ENCODE results near the gene AP4M1. TPM values are rescaled to one million over a fixed set of nuclear protein-coding genes. Genes with fewer than 3 reads are reported as not detected.
A peak's percentile ranks its signal among the peaks of the same experiment; 100 is the strongest.

The AP4M1 gene
- total RNA-seq, 1 donor from 2014 or later = 19.5 TPM

DNA sequence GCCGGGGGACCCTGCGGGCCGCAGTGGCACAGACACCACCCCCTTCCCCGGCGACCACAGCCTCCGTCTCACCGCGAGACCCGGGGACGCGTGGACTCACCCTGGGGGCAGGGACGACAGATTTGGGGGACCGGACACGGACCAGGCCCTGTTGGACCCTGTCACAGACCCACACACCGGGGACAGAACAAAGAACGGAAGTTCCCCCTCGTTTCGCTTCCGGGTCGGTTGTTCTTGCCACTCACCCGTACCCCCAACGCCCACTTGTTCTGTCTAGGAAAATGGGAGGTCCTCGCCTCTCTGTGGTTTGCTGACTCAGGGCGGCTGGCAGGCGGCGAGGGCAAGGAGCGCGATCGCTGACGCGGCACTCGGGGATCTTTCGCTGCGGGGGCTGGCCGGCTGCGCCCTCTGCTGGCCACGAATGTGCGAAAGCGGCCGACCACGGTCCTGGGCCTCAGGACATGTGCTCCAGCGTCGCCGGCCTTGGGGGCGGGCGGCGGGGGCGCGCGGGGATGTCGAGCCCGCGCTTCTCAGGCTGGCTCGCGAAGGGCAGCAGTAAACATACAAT lies 19.8 kb upstream of the AP4M1 start, which contains the start of gene ZNF3:
Gene ZNF3, minus strand, starts transcription at position 189 of the 568 bp plus-strand sequence. CDS start 4,366 bp downstream, outside the sequence.
- peak; percentile 98 for ATAC-seq
- peak; percentile 98 for DNase-seq (ENCODE audit: low spot score)
- intact Hi-C loops (cut with DNase I) = no loop called here

GRCh38 chr7:100082978-100083377 lies 18.5 kb upstream of the AP4M1 start:
- intact Hi-C loops (cut with DNase I) = no loop called here
- no peak for DNase-seq (ENCODE audit: low spot score)
- ATAC-seq = no peak

DNA sequence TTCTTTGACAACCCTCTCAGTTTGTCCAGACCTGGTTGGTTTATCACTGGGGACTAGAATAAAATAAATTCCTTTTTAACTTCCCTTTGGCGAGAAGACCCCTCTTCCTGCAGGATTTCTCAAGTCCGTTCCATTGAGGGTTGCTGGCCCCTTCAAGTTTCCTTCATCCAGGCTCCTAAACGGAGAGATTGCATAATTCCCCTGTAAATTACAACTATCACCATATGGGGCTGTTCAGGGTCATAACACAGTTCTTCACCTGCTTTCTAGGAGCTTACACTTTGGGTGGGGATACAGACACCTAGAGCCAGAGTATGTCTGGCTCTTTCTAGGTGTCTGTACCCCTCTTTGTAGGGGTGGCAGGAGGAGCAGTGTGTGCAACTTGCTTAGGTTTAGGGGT lies 15.9 kb upstream of the AP4M1 start:
- ATAC-seq (no peak), DNase-seq (ENCODE audit: low spot score) (no peak)
- intact Hi-C loops (cut with DNase I) = loop anchor here (5.0 kb wide), 1 partner anchor 1522 kb away; no protein-coding TSS in a partner anchor

GRCh38 chr7:100087055-100087750 lies 14.2 kb upstream of the AP4M1 start:
- ATAC-seq (no peak), DNase-seq (ENCODE audit: low spot score) (no peak)
- intact Hi-C loops (cut with DNase I) = loop anchor here (5.0 kb wide), 1 partner anchor 1520 kb away; no protein-coding TSS in a partner anchor

DNA sequence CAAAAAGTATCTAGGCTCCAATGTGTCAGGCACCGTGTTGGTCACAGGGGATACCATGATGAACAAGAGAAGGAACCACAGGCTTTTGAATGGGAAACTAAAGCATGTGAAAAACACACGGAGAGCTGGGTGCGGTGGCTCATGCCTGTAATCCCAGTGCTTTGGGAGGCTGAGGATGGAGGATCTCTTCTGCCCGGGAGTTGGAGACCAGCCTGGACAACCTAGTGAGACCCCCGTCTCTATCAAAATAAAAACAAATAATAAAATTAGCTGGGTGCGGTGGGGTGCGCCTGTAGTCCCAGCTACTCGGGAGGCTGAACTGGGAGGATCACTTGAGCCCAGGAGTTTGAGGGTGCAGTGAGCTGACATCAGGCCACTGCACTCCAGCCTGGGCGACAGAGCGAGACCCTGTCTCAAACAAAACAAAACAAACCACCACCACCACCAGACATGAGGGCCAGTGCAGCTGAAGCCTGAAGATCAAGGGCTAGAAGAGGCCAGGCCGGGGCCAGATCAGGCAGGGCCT lies 13.3 kb upstream of the AP4M1 start:
- ATAC-seq = peak; percentile 3
- intact Hi-C loops (cut with DNase I) = loop anchor here (5.0 kb wide), 1 partner anchor 1519 kb away; no protein-coding TSS in a partner anchor
- no peak for DNase-seq (ENCODE audit: low spot score)

DNA sequence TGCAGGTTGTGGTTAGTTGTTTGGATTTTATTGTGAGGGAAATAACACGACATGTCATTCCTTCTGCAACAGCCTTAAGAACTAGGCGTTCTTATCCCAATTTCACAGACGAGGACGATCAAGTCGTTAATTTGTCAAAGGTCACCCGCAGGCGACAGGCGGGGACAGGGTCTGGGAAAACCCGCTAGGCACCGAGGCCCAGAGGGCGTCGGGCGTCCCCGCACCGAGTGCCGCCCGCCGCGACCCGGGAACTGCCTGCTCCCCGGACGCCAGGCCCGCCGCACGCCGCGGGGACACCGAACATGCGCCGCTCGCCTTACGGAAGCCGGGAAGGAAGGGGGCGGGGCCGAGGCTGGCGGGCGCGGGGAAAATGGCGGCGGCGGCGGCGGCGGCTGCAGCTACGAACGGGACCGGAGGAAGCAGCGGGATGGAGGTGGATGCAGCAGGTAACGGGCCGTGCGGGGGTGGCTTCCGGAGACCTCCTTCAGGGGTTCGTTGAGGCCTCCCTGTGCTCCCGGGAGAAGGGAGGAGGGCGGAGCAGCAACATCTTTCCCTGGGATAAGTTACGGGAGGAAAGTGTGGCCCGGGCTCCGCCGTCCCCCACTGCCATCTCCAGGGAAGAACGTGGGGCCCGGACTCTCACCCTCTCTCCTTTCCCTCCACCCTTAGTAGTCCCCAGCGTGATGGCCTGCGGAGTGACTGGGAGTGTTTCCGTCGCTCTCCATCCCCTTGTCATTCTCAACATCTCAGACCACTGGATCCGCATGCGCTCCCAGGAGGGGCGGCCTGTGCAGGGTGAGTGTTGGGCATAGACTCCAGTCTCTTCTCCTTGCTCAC lies 12.6 kb upstream of the AP4M1 start, which contains the start of gene COPS6:
Gene COPS6, plus strand, starts transcription at position 349 of the 837 bp plus-strand sequence. Its CDS starts 22 bp downstream, at position 371.
- peak; percentile 88 for ATAC-seq

DNA sequence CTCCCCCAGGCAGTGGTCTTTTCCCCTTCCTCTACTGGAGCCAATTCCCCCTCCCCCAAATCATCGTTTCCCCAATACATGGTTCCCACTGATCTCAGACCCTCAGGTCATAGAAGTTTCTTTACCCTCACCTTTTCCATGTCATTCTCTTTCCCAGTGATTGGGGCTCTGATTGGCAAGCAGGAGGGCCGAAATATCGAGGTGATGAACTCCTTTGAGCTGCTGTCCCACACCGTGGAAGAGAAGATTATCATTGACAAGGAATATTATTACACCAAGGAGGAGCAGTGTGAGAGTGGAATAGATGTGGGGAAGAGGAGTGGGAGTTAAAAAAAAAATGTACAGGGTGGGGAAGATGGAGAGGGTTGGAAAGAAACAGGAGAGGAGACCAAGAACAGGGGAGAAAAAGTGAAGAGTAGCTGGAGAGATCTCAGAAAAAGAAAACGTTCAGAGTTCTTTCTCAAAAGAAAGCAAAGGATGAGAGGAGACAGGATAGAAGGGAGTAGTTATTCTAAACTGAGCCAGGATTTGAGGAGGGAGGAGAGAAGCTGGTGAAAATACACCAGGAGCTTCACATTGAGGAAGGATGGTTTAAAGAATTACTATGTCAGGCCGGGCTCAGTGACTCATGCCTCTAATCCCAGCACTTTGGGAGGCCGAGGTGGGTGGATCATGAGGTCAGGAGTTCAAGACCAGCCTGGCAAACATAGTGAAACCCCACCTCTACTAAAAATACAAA lies 11.8 kb upstream of the AP4M1 start:
- ATAC-seq = no peak
- intact Hi-C loops (cut with DNase I) = loop anchor here (5.0 kb wide), 1 partner anchor 1518 kb away; no protein-coding TSS in a partner anchor
- no peak for DNase-seq (ENCODE audit: low spot score)

More for the DNA sequence above, 12.6 kb upstream of the AP4M1 start, which contains the start of gene COPS6:
- intact Hi-C loops (cut with DNase I) = loop anchor here (5.0 kb wide), 1 partner anchor 1518 kb away; no protein-coding TSS in a partner anchor
- peak; percentile 92 for DNase-seq (ENCODE audit: low spot score)

GRCh38 chr7:100090527-100091410 lies 10.7 kb upstream of the AP4M1 start:
- DNase-seq (ENCODE audit: low spot score) (no peak), ATAC-seq (no peak)
- intact Hi-C loops (cut with DNase I) = no loop called here

DNA sequence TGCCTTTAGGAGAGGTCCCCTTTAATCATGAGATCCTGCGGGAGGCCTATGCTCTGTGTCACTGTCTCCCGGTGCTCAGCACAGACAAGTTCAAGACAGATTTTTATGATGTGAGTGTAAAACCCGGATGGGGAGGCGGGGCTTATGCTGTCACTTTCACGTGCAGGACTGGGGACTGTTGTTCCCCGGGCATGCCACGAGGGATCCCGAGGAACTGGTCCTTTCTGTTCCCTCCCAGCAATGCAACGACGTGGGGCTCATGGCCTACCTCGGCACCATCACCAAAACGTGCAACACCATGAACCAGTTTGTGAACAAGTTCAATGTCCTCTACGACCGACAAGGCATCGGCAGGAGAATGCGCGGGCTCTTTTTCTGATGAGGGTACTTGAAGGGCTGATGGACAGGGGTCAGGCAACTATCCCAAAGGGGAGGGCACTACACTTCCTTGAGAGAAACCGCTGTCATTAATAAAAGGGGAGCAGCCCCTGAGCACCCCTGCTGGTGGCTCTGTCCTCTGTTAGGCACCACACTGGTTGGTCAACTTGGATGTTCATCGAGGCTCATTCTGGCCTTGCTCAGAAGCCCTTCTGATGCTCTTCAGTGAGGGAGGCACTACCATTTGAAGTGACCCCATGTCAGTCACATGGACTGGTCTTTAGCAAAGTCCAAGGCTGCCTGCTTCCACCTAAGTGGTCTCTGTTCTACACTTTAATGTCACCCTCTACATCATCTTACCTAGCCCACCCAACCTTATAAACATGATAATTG lies 9.8 kb upstream of the AP4M1 start:
- ATAC-seq = no peak
- intact Hi-C loops (cut with DNase I) = no loop called here
- no peak for DNase-seq (ENCODE audit: low spot score)

GRCh38 chr7:100093054-100093453 lies 8.4 kb upstream of the AP4M1 start:
- DNase-seq (ENCODE audit: low spot score) (no peak), ATAC-seq (no peak)
- intact Hi-C loops (cut with DNase I) = no loop called here

DNA sequence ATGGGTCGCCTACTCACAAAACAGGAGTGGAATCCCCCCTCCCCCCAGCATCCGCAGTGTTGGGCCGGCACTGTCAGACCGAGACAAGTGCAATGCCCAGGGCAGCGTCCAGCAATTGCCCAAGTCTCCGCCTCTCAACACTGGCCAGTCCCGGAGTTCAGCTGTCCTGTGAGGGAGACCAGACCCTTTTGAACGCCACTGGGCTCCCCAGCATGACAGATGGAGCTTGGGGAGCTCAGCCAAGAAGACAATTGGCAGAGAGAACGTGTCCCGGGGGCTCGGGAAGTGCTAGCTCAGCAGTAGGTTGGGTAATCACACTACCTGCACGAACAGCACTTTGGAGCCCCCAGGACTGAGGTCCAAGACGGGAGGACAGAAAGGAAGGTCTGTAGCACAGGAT lies 7.9 kb upstream of the AP4M1 start:
- no peak for DNase-seq (ENCODE audit: low spot score)
- ATAC-seq = no peak

DNA sequence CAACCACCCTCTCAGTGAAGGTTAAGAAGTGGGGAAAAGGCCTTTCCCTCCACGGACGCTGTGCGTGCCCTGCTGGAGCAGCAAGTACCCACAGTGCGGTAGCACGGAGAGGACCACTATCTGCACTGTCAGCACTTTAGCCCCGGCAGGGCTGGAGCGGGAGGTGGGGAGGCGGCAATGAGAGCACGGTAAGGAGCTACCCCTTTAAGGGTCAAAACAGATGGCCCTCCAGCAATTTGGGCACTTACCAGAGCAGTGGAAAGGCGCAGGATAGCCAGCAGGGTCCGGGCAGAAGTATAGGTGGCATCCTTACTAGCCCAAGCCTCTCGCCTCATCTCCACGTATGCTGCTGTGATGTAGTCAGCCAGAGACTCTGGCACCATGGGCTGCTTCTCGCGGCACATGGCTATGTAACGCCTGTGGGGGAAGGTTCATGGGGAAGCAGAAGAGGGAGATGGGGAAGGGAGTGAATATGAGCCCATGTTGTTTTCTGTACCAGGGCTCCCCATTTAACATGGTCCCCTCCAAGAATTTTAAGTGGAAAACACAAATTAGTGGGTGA lies 7.4 kb upstream of the AP4M1 start:
- ATAC-seq = no peak
- intact Hi-C loops (cut with DNase I) = no loop called here

More for the DNA sequence above, 7.9 kb upstream of the AP4M1 start:
- intact Hi-C loops (cut with DNase I) = no loop called here

GRCh38 chr7:100095289-100095688 lies 6.2 kb upstream of the AP4M1 start:
- intact Hi-C loops (cut with DNase I) = no loop called here
- ATAC-seq (no peak), DNase-seq (ENCODE audit: low spot score) (no peak)

More for the DNA sequence above, 7.4 kb upstream of the AP4M1 start:
- no peak for DNase-seq (ENCODE audit: low spot score)

DNA sequence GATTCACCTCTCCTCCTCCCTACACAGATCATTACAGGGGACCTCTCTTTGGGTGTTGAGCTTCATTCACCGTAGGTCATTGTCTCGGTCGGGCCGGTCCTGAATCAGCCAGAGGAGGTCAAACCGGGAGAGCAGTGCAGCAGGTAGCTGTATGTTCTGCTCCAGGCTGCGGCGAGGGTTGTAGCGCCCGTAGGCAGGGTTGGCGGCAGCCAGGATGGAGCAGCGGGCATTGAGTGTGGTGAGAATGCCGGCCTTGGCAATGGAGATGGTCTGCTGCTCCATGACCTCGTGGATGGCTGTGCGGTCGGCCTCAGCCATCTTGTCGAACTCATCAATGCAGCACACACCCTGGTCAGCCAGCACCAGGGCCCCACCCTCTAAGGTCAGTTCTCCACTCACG lies 5.7 kb upstream of the AP4M1 start:
- ATAC-seq = no peak
- intact Hi-C loops (cut with DNase I) = no loop called here
- no peak for DNase-seq (ENCODE audit: low spot score)

DNA sequence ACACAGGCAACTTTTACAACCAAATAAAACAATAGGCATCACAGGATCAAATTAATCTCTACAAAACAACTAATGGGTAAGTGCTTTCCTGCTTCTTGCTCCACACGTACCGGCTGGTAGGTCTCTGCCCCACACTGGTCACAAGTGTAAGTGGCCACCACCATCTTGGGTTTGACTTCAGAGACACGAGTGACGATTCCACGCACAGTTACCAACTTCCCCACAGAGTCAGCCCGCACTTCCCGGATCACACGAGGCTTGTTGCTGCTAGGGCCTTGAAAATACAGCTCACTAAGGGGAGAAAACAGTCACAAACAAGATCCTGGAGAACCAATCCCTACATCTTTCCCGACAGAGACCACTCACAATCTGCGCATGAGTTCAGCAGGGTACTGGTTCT lies 2.5 kb upstream of the AP4M1 start:
- intact Hi-C loops (cut with DNase I) = no loop called here
- DNase-seq (ENCODE audit: low spot score) = no peak
- ATAC-seq = no peak

DNA sequence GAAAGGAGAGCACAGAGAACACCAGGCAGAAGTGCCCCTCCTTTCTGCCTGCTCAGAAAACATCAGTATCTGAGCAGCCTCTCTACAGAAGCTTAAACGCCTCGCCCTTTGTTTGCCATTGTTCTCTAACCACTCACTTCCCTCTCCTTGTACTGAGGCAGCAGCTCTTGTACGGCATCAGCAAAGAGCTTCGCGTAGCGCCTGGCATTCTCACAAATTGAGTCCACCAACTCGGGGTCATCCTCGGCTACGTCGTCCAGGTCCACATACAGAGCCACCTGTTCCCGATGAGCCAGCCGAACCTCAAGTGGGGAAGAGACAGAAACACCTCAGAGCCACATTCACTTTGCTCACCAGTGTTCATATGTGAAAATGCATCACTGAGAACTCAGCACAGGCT lies 2.0 kb upstream of the AP4M1 start:
- intact Hi-C loops (cut with DNase I) = no loop called here
- ATAC-seq (no peak), DNase-seq (ENCODE audit: low spot score) (no peak)
